GM19397 (cell line): Measurements from ENCODE around the gene SEMA3A.
"Not testable (repeated sequence)": the region's sequence is repeated elsewhere in the genome, so short reads cannot be mapped to it uniquely, and the experiment has no call there.

Experiments
- ATAC-seq: cut with Tn5 transposase; IDR thresholded peaks from one replicate; pipeline ENCODE4 v1.9.1; 2021; ENCODE audit warnings: mild to moderate bottlenecking, moderate library complexity; ENCODE audit not compliant: unreplicated experiment

Gene SEMA3A

DNA sequence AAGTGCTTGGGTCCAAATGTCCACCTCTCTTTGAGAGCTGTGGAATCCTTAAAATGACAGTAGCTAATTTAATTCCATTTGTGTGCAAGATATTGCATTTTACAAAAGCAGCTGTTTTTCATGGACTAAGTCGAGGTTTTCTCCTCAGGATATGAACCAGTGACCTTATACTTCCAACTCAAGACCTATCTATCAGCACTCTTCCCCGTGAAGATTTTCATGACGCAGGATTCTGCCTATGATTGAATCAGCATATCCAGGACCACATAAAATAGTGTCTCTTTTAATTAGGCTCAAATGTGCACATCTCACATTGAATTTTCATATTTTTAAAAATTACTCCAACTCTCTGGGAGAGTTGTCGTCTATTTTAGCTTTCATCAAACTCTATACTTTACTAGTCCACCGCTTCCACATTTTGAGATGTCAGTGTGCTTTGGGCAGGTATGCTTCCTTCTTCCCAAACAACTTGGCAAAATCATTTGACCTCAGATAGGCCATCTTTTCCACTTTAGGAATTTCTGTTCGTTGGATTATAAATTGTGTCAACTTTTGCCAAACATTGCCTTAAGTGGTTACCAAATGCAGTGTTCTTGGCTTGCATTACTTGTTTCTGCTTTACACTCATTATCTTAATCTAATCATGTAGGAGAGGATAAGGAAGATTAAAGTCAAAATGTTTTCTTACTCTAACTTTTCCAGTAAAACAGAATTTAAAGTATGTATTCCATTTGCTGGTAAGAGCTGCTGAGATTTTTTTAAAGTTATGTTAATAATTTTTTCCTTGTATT lies 39.4 kb downstream of the SEMA3A start:
- ATAC-seq = no peak

DNA sequence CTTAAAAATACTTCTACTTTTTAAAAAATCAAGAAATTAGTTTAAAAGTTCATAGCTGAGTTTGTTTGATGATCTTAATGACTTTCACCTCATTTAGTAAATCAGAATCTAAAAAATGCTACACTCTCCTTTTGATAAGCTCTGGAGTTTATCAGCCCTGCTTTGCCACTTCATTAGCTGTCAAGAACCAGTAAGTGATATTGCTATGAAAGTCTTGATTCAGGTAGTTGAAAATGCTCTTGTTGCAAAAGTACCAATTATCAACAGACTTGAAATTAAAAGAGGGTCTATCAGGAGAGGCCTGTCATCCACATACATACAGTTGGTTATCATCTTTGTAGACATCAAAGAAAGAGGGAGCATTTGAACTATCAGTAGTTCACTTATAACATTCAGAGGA lies 41.6 kb downstream of the SEMA3A start:
- no peak for ATAC-seq

DNA sequence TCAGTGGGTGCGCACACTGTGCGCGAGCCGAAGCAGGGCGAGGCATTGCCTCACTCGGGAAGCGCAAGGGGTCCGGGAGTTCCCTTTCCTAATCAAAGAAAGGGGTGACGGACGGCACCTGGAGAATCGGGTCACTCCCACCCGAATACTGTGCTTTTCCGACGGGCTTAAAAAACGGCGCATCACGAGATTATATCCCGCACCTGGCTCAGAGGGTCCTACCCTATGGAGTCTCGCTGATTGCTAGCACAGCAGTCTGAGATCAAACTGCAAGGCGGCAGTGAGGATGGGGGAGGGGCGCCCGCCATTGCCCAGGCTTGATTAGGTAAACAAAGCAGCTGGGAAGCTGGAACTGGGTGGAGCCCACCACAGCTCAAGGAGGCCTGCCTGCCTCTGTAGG lies 44.2 kb downstream of the SEMA3A start:
- ATAC-seq = not testable (repeated sequence)

DNA sequence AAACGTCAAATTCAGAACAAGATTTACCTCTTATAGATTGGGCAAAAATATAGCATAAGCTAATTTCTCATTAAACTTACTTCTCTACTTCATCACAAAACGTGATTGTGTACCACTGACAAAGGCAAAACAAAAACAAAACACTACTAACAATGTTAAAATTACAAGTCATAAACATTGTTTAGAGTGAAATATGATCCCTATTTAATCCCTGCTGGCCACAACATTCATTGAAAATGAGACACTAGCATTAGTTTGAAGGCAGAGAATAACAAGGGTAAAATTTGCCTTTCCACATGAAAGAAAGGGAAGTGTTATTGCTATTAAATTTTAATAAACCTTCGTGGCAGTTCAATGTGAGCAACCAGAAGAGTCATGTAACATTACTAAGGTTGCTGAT lies 45.0 kb downstream of the SEMA3A start:
- no peak for ATAC-seq

DNA sequence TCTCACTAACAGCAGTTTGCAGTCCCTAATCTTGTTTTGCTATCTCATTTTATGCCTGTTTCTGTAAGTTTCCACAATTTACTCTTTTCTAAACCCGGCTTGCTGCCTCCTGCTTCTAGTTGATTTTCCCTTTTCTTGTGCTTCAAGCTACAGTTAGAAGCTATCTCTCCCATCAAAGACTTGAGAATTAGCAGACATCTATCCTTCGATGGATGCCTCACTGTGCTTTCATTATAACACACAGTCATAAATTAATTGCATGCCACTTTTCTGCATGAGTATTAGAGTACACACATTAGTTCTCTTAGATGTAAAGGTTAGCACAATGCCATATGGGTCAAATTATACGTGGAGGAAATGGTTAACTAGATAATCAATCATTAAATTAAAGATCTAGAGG lies 48.7 kb downstream of the SEMA3A start:
- no peak for ATAC-seq

DNA sequence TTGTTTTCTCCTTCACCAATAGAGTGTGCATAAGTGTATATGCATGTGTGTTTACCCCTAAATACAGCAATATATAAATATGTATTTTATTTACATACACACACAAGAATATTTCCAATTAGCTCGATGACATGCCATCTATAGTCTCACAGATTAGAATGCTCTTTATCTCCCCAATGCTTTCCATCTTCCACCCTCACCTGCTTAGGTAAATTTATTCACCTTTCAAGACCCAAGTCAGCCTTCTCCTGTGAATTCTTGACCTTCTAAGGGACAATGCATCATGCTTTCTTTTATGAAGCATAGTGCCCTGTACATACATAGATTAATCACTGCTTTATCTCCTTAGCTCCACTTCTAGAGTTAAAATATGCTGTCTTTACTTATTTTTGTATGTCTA lies 49.7 kb downstream of the SEMA3A start:
- ATAC-seq = no peak

DNA sequence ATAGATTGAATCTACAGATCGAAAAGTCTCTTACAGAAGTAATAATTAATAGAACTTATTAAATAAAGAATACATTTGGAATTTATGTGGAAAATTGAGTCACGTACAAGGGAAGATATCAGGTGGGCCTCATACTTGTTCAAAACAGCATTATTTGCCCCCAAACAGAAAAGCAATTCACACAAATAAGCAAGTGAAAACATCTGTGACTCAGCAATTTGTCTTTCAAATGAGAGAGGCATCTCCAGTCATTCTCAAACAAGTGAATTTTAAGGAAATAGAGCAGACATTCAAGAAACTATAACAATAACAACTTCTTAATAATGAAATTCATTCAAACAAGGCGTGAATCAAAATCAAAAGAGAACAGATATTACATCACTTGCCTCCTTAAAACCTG lies 50.1 kb downstream of the SEMA3A start:
- no peak for ATAC-seq

DNA sequence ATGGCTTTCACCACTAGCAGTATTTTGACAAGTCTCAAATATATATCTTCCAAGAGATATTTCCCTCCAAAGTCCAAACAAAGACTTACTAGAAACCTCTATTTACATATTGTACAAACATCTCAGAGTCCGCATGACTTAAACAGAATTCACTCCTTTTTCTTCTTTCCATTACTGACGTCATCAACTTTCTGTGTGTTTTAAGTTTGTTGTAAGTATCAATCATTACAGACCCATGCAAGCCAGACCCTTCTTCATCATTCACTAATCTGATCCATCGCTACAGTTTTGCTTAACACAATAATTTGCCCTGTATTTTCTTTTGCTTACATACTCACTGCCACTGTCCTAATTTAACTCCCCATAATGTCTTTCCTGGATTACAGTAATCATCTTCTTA lies 51.9 kb downstream of the SEMA3A start:
- ATAC-seq = no peak

DNA sequence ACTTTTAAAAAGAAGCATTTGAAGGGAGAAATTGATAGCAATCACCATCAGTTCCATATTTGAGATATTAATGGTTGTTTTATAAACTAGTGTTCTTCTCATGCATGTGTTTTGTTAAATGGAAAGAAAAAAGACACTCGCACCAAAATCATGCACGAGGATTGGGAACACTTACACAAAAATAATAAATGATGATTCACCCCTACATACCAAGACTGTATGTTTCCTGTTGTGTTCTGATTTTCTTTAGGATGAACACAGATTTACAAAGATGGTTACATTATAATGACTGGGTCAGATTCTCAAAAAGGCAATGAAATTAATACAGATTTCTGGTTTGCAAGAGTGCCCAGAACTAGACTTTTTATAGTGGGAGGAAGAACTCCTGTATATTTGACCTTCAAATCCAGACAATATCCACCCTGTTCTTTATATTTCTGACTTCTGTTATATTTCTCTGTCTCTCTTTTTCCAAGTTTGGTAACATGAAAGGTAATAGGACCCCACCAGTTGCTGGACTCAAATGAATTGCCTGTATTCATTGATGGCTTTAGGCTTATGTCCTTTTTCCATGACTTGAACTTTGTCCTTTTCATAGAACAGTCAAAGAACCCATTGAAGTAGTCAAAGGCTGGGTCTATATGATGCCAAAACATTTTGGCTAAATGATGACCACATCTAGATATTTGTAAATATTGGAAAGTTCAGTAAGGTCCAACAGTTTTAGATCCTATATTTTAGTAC lies 54.4 kb downstream of the SEMA3A start:
- ATAC-seq = no peak

DNA sequence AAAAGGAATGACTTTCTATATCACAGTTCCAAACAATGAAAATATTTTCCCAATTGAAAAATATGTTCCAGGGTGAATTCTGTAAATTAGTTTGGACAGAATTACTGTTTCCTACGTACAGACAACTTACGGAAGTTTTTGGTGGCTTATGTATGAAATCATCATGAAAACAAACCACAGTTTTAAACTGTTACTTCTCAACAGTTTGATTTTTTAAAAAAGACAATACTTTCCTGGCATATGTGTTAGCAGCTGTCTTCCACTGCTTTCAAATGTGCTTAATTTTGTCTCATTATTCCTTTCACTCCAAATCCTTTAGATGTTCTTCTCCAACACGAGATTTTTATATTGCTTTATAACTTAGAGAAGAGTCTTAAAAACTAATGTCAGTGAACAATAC lies 56.2 kb downstream of the SEMA3A start:
- no peak for ATAC-seq

DNA sequence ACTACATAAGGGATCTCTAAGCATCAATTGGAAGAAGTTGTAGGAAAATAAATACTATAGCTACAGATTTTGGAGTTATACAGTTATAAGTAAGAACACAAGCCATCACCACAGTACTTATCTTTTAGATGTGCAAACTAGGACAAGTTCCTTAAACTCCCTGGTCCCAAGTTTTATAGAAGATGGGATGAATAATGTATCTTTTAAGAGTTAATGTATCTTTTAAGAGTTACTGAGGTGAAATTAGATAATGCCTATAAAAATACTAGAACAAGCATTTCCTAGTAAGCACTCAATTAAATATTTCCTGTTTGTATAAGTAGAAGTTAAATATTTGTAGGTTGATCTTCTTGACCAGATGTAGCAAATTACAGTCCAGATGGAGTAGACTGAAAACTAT lies 56.8 kb downstream of the SEMA3A start:
- no peak for ATAC-seq

DNA sequence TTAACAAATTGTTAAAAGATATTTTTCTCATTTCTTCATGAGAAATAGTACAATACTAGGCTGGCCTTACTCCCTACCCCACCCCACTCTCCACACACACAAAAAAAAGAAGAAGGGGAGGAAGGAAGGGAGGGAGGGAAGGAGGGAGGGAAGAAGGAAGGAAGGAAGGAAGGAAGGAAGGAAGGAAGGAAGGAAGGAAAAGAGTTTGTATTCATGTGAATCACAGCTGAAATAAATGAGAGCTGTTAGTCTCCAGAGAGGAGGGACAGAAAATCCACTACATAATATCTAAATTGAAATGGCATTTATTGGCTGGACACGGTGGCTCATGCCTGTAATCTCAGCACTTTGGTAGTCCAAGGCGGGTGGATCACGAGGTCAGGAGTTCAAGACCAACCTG lies 57.8 kb downstream of the SEMA3A start:
- no peak for ATAC-seq

DNA sequence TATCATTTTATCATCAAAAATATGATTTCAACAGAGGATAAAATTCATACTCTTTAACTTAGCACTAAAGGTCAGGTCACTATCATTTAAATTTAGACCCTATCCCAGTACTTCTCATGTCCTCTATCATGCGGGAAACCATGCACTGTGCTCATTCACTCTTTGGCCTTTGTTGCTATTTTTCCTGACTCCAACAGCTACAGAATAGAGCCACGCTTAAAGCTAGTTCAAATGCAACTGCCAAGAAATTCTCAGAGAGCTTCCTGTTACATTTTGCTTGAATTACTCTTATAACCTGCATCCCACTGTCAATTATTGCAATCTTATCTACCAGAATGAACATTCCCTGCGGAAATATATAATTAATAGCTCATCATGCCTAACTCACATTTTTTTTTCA lies 58.3 kb downstream of the SEMA3A start:
- ATAC-seq = no peak

DNA sequence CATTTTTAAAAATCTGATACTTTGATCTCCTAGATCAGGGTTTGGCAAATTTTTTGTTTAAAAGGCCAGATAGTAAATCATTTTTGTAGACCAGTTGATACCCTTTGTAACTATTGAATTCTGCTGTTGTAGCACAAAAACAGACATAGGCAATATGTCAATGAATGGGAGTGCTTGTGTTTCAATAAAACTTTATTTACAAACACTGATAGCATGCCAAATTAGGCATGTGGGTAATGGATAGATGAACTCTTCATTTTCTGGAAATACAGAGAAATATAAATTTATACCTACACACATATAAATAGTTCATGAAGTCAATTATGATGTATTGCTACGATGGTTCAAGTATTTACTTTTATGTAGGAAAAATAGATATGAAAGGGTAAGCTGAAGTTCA lies 60.4 kb downstream of the SEMA3A start:
- no peak for ATAC-seq

DNA sequence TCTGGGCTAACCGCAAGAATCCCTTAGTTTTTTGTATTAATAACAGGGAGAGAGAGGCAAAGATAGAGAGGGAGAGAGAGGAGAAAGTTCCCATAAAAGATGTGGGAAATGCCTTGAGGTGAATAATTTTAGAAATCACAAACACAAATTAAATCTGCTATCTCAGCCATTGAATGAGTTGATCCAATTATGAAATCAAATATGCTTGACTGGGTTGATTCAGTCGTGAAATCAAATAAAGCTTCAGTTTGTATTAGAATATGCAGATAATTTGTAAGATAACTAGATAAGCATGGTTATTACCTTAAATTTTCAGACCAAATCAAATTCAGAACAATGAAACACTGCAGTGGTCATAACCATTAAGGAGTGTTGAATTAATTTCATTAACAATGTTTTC lies 68.9 kb downstream of the SEMA3A start:
- no peak for ATAC-seq

DNA sequence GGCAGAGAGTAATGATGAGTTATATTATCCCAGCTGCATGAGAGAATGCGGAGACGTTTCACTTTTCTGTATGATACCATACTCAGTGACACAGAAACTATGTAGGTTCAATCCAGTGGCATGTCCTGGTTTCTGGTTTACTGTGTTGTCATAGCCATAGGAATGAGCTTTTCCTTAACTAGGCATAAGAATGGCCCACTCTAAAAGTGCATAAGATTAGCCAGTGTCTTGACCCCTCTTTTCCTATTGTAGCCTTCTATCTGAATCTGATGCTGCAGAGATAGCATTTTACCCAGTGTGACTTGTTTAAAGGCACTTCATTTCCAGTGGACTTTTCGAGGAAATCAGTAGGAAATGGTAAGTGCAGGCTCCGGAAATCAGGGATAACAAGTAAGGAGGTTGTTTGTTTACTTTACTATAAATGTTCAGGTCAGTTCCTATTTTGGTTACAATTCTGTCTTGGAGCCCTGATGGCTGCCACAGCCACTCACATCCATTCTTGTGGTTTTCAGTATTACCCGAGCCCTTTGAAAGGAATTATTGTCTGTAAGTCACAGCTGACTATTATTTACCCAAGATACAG lies 70.5 kb downstream of the SEMA3A start:
- no peak for ATAC-seq

DNA sequence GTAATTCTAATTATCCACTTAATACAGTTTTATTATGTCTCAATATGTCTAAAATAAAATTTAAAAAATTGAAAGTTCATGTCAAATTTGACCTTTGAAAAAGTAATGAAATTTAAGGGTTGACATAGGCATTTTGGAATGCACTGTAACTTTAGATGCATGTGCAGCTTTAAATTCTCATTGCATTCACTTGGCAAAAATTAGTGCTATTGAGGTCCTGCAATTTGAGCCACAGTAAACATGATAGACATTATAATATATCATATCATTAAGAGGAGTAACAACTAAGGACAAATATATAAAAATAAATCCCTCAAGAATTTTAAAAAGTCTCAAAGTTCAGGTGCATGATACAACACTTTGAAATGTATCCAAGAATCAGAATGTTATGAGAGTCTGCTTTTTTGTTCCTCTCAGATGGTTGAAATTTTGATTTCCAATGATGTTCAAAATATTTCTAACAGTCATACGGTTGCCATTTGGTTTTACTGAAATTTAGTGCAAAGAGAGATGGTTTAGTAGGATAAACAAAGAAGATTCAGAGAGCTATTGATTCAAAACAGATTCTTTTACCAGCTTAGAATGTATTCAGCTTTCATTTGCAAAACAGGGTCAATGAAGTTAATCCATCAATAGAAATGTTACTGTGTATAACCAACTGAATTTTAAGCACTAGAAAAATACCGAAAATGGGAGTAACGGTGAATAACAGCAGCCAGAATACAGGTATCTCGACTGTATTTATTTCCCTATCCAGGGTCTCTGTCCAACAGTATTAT lies 71.8 kb downstream of the SEMA3A start:
- ATAC-seq = no peak

DNA sequence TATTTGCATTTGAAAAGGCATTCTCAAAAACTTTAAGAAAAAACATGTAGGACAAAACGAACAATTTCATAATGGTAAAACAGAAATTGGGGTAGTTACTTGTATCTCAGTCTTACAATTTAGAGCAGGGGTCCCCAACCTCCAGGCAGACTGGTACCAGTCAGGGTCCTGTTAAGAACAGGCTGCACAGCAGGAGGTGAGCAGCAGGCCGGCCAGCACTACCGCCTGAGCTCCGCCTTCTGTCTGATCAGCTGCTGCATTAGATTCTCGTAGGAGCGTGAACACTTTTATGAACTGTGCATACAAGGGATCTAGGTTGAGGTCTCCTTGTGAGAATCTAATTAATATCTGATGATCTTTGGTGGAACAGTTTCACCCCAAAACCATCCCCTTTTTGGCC lies 77.3 kb downstream of the SEMA3A start:
- ATAC-seq = no peak

DNA sequence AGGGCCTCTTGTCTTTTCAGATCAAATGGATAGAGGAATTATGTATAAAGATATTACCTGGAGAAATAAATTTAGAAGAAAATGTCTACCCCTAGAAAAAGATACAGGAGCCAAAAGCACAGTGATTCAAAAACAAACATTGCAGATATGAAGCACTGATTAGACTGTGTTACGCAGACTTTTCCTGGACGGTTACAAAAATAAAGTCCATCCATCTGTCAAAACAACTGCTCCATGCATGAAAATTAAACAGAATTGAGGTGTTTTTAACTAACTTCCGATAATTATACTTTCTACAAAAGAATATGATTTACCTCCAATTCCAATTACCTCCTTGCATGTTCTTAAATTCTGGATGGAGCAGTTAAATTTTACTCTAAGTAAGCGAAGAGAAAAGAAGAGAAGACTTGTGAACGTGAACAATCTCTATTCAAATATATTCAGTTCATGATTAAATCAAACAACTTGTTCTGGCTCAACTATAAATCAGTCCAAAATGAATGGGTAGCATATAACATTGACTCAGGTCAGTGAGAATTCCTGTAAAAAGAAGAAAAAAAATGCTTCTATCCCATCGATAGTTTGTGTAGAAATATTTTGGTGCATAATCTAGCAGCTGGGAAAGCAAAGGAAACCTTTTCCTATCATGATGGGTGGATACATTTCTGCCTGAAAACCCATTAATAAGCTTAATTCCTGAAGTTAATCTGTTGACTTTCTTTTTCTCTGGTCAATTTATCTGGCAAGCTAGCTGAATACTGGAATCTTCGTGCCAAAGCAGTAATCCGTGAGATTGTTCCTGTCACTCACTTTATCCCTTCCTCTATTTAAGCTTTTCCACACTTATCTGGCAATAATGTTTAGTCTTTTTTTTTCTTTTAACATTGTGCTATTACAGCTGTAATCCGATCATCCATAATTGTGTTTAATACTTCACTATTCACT lies 80.4 kb downstream of the SEMA3A start:
- no peak for ATAC-seq

DNA sequence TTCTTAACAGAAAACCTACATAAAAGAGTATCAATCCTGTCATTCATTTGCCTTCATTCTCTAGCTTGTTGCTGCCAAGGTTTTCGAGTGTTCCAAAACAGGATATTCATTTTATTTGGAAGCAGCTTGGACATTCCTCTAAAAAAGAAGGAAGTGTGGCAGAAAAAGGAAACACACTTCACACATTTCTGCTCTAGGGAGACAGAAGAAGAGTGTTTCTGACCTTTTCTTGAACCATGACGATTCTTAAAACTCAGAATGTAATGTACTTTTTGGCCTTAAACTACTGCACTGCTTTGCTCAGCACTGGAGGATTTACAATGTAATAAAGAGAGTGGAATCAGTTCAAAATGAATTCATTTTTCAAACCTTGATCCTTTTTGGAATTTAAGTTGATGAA lies 81.3 kb downstream of the SEMA3A start:
- no peak for ATAC-seq
